ENCODE measurements around the gene SLC50A1.

- TF ChIP-seq CTCF (IDR thresholded peaks at IDR 0.05; ENCODE audit: low read depth, low read length) (no peak), POLR2A (IDR thresholded peaks at IDR 0.05; ENCODE audit: extremely low read depth, insufficient read length) (no peak), MAX (IDR thresholded peaks at IDR 0.05; ENCODE audit: low read depth, low read length) (no peak), MYC (IDR thresholded peaks at IDR 0.05; ENCODE audit: low read depth, low read length) (no peak)
Observed at GRCh38 chr1:155170101-155170785, 34.6 kb downstream of the SLC50A1 start.

All from NB4 (cell line).